ENCODE measurements around the gene NOXA1.
"Not testable (repeated sequence)": the region's sequence is repeated elsewhere in the genome, so short reads cannot be mapped to it uniquely, and the experiment has no call there.

The NOXA1 gene

DNA sequence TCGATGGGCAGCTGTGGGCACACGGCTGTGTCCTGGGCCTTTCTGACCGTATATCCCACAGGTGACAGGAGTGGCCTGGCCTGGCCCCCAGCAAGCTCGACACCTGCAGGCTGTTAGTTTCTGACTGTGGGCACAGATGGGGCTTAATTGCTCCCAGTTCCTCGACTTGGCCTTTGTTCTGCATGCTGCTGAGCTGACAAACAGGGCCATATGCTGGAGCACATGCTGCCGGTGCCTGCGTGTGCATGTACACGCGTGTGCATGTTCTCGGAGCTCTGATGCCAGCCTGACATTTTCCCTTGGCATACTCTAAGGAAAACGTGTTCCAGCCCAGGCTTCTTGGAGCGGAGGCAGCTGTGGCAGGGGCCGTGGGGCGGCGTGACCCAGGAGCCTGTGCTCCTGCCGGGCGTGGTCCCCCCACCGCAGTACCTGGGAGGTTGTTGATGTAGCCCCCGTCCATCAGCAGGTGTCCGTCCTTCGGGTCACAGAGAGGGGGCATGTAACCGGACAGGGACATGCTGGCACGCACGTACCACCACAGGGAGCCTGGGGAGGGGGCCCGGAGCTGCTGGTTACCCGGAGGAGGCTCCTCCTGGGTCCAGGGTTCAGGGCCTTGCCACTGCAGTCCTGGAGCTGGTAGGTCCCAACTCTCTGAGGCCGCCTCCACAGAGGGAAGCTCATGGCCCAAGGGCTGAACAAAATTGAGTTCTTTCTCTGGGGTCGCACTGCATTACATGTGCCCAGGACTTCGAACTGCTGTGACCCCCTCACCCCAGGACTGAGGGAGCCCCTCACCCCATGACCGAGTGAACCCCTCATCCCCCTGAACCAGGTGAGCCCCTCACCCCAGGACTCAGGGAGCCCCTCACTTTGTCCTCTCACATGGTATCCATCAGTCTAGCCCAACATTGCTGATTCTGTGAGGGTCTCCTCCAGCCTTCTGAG, 40.1 kb downstream of the NOXA1 start:
- no peak for DNase-seq (ENCODE audit: low read depth in 2 of 2)

DNA sequence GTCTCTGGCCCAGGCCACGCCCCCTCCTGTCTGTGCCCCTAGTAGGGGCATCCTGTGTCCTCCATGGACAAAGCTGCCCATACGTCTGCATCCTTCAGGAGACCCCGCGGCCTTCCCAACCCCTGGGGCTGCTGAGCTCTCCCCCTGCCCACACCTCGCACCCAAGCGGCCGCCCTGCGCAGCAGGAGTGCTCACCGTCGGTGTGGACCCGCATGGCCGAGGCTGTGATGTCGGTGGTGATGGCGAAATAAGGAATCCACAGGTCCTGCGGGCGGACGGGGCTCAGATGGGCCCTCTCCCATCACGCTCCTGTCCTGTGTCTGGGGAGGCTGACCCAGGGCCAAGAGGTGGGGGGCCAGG, 40.7 kb downstream of the NOXA1 start:
- DNase-seq (ENCODE audit: low read depth in 2 of 2): no peak

DNA sequence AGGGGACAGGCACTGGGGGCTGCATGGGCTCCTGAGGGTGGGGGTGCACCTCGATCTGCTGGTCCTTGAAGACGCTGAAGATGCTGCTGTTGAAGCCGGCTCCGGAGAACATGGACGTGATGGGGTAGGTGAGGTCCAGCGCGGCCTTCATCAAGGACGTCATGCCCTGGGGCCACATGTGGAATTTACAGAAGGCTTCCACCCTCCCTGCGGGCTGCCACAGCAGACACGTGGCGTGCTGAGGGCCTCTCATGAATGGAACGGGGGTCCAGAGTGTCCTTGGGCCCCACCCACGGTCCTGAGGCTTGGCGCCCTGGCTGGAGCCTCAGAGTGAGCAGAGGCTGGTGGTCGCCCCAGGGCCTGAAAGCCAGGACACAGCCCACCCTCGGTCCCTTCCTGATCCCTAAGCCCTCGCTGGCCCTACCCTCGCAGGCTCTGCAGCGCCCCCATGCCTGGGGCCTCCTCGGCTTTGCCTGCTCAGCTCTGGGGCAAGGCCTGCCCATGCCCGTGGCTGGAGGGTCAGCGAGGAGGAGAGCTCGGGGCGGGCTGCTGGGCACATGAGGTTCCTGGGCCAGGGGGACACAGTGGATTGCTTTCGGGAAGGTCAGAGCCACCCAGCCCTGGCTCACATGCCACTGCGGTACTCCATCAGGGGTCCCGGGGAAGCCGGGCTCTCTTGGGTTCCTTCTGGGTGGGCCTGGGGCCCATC, 41.3 kb downstream of the NOXA1 start:
- no peak for DNase-seq (ENCODE audit: low read depth in 2 of 2)

DNA sequence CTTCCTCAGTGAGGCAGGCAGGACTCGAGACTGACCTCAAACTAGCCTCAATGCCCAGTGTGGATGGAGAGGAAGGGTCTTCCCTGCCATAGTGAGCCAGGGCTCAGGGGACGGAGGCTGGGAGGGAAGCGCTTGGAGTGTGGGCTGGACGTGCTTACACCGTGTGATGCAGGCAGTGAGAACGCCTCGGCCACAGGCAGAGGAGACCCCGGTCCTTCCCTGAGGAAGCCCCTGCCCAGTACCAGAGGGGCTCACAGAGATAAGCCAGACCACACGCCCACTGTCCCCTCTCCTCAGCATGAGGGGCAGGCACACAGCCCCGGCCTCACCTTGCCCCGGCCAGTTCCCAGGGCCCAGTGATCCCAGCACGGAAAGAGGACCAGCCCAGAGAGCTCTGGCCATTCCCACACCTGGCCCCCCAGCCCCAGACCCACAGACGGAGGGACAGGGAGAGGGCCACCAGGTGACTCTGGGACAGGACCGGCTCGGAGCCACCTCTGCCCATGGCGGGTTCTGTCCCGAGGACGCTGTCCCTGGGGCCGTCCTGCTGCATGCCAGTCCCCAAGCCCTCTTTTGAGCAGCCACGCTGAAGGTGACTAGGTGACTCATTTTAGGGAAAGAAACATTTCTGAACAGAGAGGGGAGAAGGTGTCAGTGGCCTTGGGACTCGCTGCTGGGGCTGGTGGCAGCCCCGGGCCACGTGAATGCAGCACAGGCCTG, 42.0 kb downstream of the NOXA1 start:
- DNase-seq (ENCODE audit: low read depth in 2 of 2): no peak

DNA sequence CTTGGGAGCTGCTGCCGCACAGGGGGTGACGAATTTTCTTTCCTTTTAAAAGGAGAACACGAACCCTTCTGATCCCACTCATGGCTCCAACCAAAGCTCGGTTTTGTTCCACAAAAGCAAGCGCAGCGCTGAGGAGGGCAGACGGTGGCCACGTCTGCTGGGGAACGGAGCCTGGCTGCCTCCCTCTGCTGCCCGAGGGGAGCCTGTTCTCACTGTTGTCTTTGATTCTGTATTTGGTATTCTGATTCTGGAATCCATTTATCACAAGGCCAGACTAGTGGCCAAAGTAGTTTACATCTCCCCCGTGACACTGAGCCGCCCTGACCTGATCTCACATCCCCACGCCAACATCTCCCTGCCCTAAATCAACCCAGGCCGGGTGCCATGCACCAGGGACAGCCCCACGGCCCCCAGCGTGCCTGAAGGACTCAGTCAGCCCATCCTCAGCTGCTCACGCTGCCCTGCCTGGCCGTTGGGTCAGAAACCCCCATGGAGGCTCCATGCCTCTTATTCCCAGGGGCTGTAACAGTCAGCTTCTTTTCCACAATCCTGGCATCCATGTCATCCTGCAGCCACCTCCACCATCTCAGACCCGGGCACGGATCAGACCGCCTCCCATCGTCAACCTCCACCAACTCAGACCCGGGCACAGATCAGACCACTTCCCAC, 42.7 kb downstream of the NOXA1 start:
- no peak for DNase-seq (ENCODE audit: low read depth in 2 of 2)

DNA sequence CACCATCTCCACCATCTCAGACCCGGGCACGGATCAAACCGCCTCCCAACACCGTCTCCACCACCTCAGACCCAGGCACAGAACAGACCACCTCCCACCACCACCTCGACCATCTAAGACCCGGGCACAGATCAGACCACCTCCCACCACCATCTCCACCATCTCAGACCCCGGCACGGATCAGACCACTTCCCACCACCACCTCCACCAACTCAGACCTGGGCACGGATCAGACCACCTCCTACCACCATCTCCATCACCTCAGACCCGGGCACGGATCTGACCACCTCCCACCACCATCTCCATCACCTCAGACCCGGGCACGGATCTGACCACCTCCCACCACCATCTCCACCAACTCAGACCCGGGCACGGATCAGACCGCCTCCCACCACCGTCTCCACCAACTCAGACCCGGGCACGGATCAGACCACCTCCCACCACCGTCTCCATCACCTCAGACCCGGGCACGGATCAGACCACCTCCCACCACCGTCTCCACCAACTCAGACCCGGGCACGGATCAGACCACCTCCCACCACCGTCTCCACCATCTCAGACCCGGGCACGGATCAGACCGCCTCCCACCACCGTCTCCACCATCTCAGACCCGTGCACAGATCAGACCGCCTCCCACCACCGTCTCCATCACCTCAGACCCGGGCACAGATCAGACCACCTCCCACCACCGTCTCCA, 43.3 kb downstream of the NOXA1 start:
- DNase-seq (ENCODE audit: low read depth in 2 of 2): not testable (repeated sequence)

DNA sequence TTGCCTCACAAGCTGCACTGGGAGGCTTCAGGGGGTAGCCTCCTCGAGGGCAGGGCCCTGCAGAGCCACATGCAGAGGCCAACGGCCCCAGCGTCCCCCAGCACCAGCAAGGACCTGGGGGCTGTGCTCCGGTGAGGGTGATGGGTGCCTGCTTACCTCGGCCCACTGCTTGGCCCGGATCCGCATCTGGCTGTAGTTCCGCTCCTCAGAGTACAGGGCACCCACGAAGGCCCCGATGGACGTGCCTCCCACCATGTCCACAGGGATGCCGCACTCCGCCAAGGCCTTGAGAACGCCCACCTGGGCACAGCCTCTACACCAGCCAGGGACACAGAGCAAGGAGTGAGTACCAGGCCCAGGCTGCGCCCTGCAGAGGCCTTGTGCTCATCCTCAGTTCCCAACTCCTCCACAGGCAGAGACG, 44.0 kb downstream of the NOXA1 start:
- DNase-seq (ENCODE audit: low read depth in 2 of 2): no peak

DNA sequence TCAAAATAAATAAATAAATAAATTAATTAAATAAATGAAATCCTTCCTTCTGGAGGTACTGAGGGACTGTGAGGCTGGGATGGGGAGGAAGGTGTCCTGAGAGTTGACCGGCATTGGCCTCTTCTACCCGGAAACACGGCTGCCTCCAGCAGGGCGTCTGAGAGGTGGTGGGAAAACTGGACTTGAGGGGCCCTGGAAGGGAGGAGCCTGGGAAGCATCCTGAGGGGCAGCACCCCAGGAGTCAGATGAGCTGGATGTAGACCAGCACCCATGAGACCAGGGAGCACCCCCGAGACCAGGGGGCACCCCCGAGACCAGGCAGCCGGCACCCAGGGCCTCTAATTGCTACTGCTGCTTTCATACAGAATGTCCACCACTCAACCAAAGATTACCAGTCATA, 44.7 kb downstream of the NOXA1 start:
- no peak for DNase-seq (ENCODE audit: low read depth in 2 of 2)

DNA sequence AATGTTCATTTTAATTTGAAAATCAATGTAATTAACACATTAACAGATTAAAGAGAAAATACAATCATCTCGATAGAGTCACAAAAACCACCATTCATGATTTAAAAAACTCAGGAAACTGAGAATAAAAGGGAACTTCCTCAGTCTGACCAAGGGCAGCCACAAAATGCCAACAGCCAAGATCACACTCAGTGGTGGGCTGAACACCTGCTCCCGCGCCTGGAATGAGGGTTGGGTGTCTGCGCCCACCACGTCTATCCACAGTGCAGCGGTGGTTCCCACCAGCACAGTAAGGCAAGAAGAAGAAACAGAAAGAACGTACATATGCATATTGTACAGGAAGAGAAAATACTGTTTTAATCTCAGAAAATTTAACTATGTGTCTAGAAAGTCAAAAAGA, 47.6 kb downstream of the NOXA1 start:
- DNase-seq (ENCODE audit: low read depth in 2 of 2): no peak

DNA sequence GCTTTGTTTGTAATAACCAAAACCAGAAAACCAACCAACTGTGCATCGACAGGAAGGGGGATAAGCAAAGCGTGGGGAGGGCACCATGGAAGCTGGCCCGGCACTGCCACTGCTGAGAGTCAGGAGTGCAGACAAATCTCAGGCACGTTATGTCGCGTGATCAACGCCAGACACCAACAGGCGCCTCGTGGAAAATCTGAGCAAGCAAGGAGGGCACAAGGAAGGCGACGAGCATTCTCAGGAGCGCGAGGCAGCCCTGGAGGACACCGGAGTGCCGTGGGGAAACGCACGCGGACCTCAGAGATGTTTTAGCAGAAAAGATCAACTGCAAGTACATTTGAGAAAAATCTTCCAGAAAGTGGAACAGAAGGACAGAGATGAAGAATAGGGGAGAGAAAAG, 51.1 kb downstream of the NOXA1 start:
- no peak for DNase-seq (ENCODE audit: low read depth in 2 of 2)

DNA sequence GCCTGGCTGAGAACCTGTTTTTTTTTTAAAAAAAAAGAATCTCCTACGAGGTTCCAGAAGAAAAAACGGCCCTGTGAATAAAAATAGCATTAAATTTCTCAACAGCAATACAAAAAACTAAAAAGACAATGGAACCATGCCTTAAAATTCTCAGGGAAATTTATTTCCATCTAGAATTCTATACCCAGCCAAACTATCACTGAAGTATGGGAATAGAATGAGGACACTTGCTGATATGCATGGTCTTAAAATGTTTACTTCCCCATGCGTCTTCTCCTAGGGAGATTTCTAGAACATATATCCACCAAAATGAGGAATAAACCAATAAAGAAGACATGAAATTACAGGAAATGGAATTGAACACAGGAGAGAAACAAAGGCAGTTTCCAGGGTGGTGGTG, 52.5 kb downstream of the NOXA1 start:
- DNase-seq (ENCODE audit: low read depth in 2 of 2): no peak

DNA sequence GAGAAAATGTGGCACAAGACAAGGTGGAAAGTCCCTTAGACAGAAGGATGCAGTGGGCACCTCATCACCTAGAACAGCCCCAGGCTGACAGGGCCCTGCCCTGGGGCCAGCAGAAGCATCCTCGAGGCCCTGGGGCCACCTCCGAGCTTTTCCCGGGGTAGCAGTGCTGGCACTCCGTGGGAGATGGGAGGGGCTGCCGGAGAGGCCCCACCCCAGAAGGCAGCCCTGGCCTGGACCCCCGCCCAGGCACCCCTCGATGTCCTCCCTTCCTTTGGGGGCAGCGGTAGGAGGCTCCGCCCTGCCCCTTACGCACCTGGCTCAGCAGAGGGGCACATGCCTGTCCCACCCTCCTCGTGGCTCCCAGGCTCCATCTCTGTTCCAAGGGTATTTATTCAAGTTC, 53.7 kb downstream of the NOXA1 start:
- DNase-seq (ENCODE audit: low read depth in 2 of 2): no peak

DNA sequence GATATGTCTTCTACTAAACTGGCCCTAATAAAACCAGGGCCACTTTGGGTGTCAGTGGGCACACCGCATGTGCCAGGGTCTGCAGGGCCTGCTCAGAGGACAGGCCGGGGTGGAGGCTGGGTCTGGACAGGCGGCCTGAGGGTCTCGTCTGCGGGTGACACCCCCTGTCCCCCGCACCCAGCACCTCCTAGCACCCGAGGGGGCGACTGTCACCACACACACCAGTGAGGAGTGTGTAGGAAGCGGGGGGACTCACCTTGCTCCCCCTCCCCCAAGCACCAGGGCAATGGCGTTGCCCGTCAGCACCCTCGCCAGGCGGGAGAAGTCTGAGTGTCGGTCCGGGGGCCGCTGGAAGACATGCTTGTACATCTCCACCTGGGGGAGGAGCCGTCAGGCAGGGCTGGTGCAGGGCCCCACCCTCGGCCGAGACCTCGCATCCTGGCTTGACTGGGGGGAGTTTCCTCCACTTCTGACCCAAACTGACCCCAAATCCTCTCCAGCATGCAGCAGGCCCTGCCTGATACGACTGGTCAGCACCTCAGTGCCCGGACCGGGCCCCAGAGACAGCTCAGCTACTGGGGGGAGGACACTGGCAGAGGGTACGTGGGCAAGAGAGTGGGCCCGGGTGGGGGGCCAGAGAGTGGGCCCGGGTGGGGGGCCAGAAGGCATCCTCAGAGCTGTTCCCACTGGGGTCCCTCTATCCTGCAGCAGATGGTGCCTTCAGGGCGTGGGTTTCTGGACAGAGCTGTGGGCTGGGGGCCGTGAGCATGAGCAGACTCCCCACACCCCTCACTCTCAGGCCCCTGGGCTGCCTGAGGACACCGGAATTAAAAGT, 54.8 kb downstream of the NOXA1 start:
- no peak for DNase-seq (ENCODE audit: low read depth in 2 of 2)

DNA sequence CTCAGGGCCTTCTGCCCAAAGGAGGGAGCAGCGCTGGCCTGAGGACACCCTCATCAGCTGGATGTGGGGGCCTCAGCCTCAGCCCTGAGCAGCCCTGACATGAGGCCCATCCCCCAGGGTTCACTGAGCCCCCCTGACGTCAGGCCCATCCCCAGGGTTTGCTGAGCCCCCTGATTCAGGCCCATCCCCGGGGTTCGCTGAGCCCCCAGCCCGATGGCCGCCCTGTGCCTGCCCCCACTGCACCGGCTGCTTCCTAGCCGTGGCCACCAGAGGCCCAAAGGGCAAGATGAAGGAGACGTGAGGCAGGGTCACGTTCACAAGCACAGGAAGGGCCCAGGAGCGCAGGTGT, 55.4 kb downstream of the NOXA1 start:
- no peak for DNase-seq (ENCODE audit: low read depth in 2 of 2)

DNA sequence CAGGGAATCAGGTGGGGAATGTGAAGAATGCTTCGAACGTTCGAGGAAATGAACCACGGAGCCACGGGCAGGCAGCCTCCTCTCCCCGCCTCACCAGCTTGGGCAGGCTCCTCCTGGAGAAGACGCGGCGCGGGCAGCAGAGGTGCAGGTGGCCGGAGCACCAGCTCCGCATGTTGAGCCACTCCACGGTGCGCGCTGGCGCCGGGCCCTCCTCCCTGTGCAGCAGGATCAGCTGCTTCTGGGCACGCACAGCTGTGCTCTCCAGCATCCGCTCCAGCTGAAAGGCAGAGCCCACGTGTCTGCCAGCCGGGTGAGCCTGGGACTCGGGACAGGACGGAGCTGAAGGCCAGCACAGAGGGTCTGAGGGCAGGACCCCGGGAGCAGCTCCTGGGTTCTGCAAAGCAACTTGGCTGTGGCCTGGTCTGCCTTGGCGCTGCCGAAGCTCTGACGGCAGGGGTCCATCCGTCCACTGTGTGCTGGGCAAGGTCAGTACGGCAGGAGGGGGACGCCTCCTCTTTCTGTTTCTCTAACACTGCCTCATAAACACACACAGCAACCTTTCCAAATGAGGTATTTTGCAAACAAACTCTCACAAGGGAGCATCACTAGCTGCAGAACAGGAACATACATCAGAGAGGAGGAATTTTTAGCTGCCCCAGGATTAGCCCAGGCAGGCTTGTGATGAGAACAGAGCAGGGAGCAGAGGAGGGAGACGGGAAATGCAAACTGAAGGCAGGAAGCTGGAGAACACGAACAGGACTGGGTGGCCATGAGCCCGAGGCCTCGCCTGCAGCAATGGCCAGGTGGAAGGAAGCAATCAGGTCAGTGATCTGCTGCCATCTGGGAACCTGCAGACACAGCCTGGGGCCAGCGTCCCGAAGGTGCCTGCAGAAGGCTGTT, 56.0 kb downstream of the NOXA1 start:
- no peak for DNase-seq (ENCODE audit: low read depth in 2 of 2)

DNA sequence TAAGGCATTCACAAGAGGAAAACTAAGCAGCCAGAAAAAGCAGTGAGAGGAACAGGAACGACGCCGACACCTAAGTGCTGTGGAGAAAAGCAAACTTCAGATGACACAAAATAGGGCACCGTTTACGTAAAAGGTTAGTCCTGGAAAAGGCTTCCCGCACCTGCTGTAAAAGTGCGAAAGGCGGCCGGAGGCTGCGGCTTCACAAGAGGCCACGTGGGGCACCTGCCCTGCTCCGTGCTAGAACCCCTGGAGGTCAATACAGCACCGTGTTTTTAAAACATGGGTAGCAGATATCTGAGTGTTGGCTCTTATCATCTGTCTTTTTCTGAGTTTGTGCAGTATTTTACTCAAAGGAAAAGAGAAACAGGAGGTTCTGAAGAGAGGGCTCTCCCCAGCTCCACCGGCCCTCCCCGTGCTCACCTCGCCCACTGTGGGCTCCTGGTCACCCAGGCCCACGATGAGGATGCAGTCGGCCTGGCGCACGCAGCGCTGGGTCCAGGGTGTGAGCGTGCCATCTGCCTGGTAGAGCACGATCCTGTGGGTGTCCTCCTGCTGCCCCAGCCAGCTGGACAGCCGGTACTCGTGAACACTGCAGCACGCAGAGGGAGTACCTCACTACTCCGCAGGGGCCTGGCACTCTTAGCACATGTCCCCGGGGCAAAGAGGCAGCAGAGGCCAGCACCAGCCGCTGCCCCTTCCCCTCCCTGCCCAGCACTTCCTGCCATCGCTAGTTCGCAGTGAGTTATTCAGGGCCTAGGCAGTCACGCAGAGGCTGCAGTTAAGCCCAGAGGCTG, 56.9 kb downstream of the NOXA1 start:
- no peak for DNase-seq (ENCODE audit: low read depth in 2 of 2)

DNA sequence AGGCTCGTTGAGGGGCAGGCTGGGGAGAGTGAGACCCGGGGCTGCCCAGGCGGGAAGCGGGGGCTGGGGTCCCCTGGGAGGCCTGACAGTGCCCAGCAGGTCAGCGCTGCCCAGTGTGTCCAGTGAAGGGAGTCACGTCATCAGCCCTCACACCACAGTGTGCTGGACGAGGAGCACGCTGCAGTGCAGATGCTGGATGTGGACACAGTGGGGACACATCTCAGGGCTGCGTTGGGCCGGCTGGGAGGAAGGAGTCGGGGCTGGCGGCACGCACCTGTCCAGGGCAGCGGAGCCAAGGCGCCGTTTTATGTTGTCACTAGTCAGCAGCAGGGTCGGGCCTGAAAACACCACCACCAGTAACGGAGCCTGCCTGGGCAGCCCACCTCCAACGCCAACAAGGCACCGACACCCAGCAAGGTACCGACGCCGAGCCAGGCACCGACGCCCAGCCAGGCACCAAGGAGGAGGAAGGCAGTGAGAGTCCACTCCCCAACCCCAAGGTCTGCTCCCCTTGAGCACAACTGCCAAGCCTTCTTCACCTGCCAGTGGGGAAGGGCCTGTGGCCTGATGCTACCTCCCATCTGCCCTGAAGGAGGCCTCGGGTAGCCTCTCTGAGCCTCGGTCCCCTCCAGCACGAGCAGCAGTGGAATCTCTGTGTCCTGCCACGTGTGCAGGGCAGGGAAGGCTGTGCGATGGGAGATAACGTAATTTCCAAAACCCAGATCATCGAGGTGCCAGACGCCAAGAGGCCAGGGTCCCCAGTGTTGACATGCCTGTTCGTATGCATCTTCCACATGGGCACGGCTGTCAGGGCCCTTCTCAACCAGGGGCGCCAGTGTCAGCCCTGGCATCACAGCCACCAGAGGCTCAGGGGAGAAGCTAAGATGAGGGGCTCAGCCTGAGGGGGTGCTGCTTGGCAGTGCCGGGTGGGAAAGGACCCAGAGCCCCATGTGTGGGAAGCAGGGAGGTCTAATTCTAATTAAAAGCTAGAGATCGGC, 57.8 kb downstream of the NOXA1 start:
- DNase-seq (ENCODE audit: low read depth in 2 of 2): no peak

All from stimulated activated CD8-positive, alpha-beta memory T cell treated with anti-CD3 and anti-CD28 coated beads, Interleukin-7, amount 100 ng/mL, for 1 hour (primary cell).